GM23338 (cell line): ENCODE data around the gene GRIK4. TPM values are rescaled to one million over a fixed set of nuclear protein-coding genes. Genes with fewer than 3 reads are reported as not detected.

Source experiments
- ATAC-seq: fragments of 200-7000 bp; cut with Tn5 transposase; 3 replicates; pipeline ENCODE4 v1.9.1; 2020
- DNase-seq: peaks from one replicate; pipeline ENCODE4 v3.0.0-alpha.2; 2015; ENCODE audit warnings: low spot score
- H2AFZ ChIP-seq: fragments of 200-600 bp; sonication (generic); 2 replicates; pipeline ENCODE4 v1.8.0; 2016; ENCODE audit warnings: antibody characterized with exemption, mild to moderate bottlenecking, moderate library complexity
- H3F3A ChIP-seq: fragments of 200-600 bp; sonication (generic); replicated peaks from 2 replicates; pipeline ENCODE4 v1.8.0; 2017; ENCODE audit warnings: antibody characterized with exemption, mixed run types, low read depth
- H3K27ac ChIP-seq: fragments of 200-600 bp; sonication (generic); 2 replicates; pipeline ENCODE4 v1.6.1; 2016; ENCODE audit warnings: low read depth
- H3K27me3 ChIP-seq: fragments of 200-600 bp; sonication (generic); 2 replicates; pipeline ENCODE4 v1.8.0; 2016; ENCODE audit warnings: mild to moderate bottlenecking, mixed run types, moderate library complexity; ENCODE audit not compliant: insufficient read depth
- H3K36me3 ChIP-seq: fragments of 200-600 bp; sonication (generic); 2 replicates; pipeline ENCODE4 v1.8.0; 2016; ENCODE audit warnings: mild to moderate bottlenecking; ENCODE audit not compliant: insufficient read depth
- H3K4me1 ChIP-seq: fragments of 200-600 bp; sonication (generic); 2 replicates; pipeline ENCODE4 v1.8.0; 2016; ENCODE audit warnings: mild to moderate bottlenecking, moderate library complexity; ENCODE audit not compliant: insufficient read depth
- H3K4me2 ChIP-seq: fragments of 200-600 bp; sonication (generic); 2 replicates; pipeline ENCODE4 v1.7.1; 2017; ENCODE audit warnings: mixed run types
- H3K4me3 ChIP-seq: fragments of 200-600 bp; sonication (generic); 2 replicates; pipeline ENCODE4 v1.6.1; 2016; ENCODE audit warnings: mixed run types
- H3K79me2 ChIP-seq: fragments of 200-600 bp; sonication (generic); replicated peaks from 2 replicates; pipeline ENCODE4 v1.8.0; 2017; ENCODE audit warnings: mild to moderate bottlenecking; ENCODE audit not compliant: insufficient read depth
- H3K9me2 ChIP-seq: fragments of 200-600 bp; sonication (generic); 2 replicates; pipeline ENCODE4 v1.8.0; 2017; ENCODE audit not compliant: insufficient read depth
- H4K20me1 ChIP-seq: fragments of 200-600 bp; sonication (generic); replicated peaks from 2 replicates; pipeline ENCODE4 v1.8.0; 2017; ENCODE audit warnings: mild to moderate bottlenecking; ENCODE audit not compliant: insufficient read depth
- H3K27ac Mint-ChIP-seq: 2 replicates; pipeline ENCODE4 v1.8.0; 2020; ENCODE audit warnings: inconsistent platforms, mild to moderate bottlenecking, moderate library complexity, mixed read lengths
- H3K27me3 Mint-ChIP-seq: 3 replicates; pipeline ENCODE4 v1.8.0; 2022; ENCODE audit warnings: low read depth, mild to moderate bottlenecking, moderate library complexity, mixed read lengths, inconsistent platforms; ENCODE audit not compliant: insufficient read depth, poor library complexity
- H3K36me3 Mint-ChIP-seq: 3 replicates; pipeline ENCODE4 v1.8.0; 2021; ENCODE audit warnings: low read depth, mild to moderate bottlenecking, inconsistent platforms, moderate library complexity, mixed read lengths
- H3K4me1 Mint-ChIP-seq: 3 replicates; pipeline ENCODE4 v1.8.0; 2020; ENCODE audit warnings: mild to moderate bottlenecking, inconsistent platforms, mixed read lengths
- H3K4me3 Mint-ChIP-seq: 3 replicates; pipeline ENCODE4 v1.8.0; 2021; ENCODE audit warnings: moderate library complexity, mild to moderate bottlenecking, inconsistent platforms, mixed read lengths
- H3K9me3 Mint-ChIP-seq: 3 replicates; pipeline ENCODE4 v1.8.0; 2020; ENCODE audit warnings: moderate library complexity, mild to moderate bottlenecking, inconsistent platforms, mixed read lengths
- CREB1 ChIP-seq: fragments of 250-450 bp; sonication (Bioruptor Pico); IDR thresholded peaks from 2 replicates; pipeline ENCODE4 v1.5.0; 2020; ENCODE audit warnings: low read depth, mild to moderate bottlenecking, moderate library complexity
- CTCF ChIP-seq, 2 experiments: fragments of 200-600 bp in 1 of 2; sonication (generic) in 1 of 2; conservative IDR thresholded peaks; 2 replicates each; pipeline versions ENCODE4 v1.5.1 to v1.6.1; 2016 to 2017; ENCODE audit warnings: antibody characterized with exemption in 2 of 2, low read depth in 2 of 2, mild to moderate bottlenecking in 2 of 2, moderate library complexity in 1 of 2
- ETS1 ChIP-seq: IDR thresholded peaks from 2 replicates; pipeline ENCODE4 v1.6.1; 2016; ENCODE audit warnings: antibody characterized with exemption
- NANOG ChIP-seq: IDR thresholded peaks from 2 replicates; pipeline ENCODE4 v1.6.1; 2016; ENCODE audit warnings: antibody characterized with exemption, borderline replicate concordance
- STAT1 ChIP-seq: IDR thresholded peaks from one replicate; pipeline ENCODE4 v1.6.1; 2016; ENCODE audit warnings: antibody characterized with exemption; ENCODE audit not compliant: unreplicated experiment
- ZNF331 ChIP-seq: fragments of 250-450 bp; sonication (Bioruptor Pico); IDR thresholded peaks from 2 replicates; pipeline ENCODE4 v1.5.0; 2020; ENCODE audit warnings: low read depth, mild to moderate bottlenecking, moderate library complexity
- polyA plus RNA-seq: library from polyadenylated mRNA; unstranded; fragments of >200 nt; fragmentation: Nextera tagmentation; extraction: Ambion mirVana; gene quantifications from 2 replicates; pipeline ENCODE4 v1.2.1, GENCODE V29; 2016
- total RNA-seq: library from RNA; depleted of rRNA; stranded (reverse); fragments of >200 nt; shearing (Covaris generic); gene quantifications from 2 replicates; pipeline ENCODE4 v1.2.3, GENCODE V29; 2014
- TF ChIP-seq, protein P1 (sequence below): IDR thresholded peaks from one replicate; pipeline ENCODE4 v1.6.1; 2018; ENCODE audit warnings: antibody characterized with exemption; ENCODE audit not compliant: unreplicated experiment
- TF ChIP-seq, protein P2 (sequence below): fragments of 250-450 bp; sonication (Bioruptor Pico); IDR thresholded peaks from 2 replicates; pipeline ENCODE4 v1.5.0; 2020; ENCODE audit warnings: mild to moderate bottlenecking, moderate library complexity

The GRIK4 gene
- total and polyA plus RNA-seq, 2 experiments from 2014 or later, result 0.63 to 2.2 TPM

GRCh38 chr11:120642196-120642894 lies 130.8 kb downstream of the GRIK4 start:
- Histone ChIP-seq H3F3A (no peaks in the 10 kb centered on the region), H3K9me2 (peaks cover 4% of the 10 kb centered on the region; the same call in 1 of the 2 replicates), H3K79me2 (no peaks in the 10 kb centered on the region), H3K4me3 (no peak overlapping the region), H3K27ac (no peak overlapping the region), H3K4me1 (peaks cover 34% of the 10 kb centered on the region), H3K27me3 (peaks cover 48% of the 10 kb centered on the region), H2AFZ (no peak overlapping the region), H3K36me3 (no peaks in the 10 kb centered on the region), H3K4me2 (no peak overlapping the region), H4K20me1 (0 out of 2 replicates have a peak, but pooled peaks cover 3% of the 10 kb centered on the region)
- Mint-ChIP-seq H3K4me3 (no peak overlapping the region), H3K9me3 (no peaks in the 10 kb centered on the region), H3K27me3 (peaks cover 53% of the 10 kb centered on the region), H3K27ac (no peak overlapping the region), H3K36me3 (no peaks in the 10 kb centered on the region), H3K4me1 (peaks cover 49% of the 10 kb centered on the region)
- DNase-seq (no peak), ATAC-seq (no peak)
- TF ChIP-seq STAT1, result no peak
- TF ChIP-seq CREB1 (CRISPR knock-in tag), result no peak
- TF ChIP-seq CTCF (conservative IDR thresholded peaks at IDR 0.05; ENCODE audit: low read depth in 2 of 2), result no peak
- TF ChIP-seq ZNF331 (CRISPR knock-in tag), result no peak
- TF ChIP-seq, protein P1, sequence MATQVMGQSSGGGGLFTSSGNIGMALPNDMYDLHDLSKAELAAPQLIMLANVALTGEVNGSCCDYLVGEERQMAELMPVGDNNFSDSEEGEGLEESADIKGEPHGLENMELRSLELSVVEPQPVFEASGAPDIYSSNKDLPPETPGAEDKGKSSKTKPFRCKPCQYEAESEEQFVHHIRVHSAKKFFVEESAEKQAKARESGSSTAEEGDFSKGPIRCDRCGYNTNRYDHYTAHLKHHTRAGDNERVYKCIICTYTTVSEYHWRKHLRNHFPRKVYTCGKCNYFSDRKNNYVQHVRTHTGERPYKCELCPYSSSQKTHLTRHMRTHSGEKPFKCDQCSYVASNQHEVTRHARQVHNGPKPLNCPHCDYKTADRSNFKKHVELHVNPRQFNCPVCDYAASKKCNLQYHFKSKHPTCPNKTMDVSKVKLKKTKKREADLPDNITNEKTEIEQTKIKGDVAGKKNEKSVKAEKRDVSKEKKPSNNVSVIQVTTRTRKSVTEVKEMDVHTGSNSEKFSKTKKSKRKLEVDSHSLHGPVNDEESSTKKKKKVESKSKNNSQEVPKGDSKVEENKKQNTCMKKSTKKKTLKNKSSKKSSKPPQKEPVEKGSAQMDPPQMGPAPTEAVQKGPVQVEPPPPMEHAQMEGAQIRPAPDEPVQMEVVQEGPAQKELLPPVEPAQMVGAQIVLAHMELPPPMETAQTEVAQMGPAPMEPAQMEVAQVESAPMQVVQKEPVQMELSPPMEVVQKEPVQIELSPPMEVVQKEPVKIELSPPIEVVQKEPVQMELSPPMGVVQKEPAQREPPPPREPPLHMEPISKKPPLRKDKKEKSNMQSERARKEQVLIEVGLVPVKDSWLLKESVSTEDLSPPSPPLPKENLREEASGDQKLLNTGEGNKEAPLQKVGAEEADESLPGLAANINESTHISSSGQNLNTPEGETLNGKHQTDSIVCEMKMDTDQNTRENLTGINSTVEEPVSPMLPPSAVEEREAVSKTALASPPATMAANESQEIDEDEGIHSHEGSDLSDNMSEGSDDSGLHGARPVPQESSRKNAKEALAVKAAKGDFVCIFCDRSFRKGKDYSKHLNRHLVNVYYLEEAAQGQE, result no peak
- no peak for TF ChIP-seq ETS1
- TF ChIP-seq, protein P2, sequence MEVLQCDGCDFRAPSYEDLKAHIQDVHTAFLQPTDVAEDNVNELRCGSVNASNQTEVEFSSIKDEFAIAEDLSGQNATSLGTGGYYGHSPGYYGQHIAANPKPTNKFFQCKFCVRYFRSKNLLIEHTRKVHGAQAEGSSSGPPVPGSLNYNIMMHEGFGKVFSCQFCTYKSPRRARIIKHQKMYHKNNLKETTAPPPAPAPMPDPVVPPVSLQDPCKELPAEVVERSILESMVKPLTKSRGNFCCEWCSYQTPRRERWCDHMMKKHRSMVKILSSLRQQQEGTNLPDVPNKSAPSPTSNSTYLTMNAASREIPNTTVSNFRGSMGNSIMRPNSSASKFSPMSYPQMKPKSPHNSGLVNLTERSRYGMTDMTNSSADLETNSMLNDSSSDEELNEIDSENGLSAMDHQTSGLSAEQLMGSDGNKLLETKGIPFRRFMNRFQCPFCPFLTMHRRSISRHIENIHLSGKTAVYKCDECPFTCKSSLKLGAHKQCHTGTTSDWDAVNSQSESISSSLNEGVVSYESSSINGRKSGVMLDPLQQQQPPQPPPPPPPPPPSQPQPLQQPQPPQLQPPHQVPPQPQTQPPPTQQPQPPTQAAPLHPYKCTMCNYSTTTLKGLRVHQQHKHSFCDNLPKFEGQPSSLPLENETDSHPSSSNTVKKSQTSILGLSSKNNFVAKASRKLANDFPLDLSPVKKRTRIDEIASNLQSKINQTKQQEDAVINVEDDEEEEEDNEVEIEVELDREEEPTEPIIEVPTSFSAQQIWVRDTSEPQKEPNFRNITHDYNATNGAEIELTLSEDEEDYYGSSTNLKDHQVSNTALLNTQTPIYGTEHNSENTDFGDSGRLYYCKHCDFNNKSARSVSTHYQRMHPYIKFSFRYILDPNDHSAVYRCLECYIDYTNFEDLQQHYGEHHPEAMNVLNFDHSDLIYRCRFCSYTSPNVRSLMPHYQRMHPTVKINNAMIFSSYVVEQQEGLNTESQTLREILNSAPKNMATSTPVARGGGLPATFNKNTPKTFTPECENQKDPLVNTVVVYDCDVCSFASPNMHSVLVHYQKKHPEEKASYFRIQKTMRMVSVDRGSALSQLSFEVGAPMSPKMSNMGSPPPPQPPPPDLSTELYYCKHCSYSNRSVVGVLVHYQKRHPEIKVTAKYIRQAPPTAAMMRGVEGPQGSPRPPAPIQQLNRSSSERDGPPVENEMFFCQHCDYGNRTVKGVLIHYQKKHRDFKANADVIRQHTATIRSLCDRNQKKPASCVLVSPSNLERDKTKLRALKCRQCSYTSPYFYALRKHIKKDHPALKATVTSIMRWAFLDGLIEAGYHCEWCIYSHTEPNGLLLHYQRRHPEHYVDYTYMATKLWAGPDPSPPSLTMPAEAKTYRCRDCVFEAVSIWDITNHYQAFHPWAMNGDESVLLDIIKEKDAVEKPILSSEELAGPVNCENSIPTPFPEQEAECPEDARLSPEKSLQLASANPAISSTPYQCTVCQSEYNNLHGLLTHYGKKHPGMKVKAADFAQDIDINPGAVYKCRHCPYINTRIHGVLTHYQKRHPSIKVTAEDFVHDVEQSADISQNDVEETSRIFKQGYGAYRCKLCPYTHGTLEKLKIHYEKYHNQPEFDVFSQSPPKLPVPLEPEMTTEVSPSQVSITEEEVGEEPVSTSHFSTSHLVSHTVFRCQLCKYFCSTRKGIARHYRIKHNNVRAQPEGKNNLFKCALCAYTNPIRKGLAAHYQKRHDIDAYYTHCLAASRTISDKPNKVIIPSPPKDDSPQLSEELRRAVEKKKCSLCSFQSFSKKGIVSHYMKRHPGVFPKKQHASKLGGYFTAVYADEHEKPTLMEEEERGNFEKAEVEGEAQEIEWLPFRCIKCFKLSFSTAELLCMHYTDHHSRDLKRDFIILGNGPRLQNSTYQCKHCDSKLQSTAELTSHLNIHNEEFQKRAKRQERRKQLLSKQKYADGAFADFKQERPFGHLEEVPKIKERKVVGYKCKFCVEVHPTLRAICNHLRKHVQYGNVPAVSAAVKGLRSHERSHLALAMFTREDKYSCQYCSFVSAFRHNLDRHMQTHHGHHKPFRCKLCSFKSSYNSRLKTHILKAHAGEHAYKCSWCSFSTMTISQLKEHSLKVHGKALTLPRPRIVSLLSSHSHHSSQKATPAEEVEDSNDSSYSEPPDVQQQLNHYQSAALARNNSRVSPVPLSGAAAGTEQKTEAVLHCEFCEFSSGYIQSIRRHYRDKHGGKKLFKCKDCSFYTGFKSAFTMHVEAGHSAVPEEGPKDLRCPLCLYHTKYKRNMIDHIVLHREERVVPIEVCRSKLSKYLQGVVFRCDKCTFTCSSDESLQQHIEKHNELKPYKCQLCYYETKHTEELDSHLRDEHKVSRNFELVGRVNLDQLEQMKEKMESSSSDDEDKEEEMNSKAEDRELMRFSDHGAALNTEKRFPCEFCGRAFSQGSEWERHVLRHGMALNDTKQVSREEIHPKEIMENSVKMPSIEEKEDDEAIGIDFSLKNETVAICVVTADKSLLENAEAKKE (CRISPR knock-in tag), result no peak
- TF ChIP-seq NANOG, result no peak
